Activated T-cell treated with anti-CD3 and anti-CD28 coated beads, Interleukin-2, amount 50 U/mL, for 72 hours (primary cell): Measurements from ENCODE around the gene CHD3. TPM values are rescaled to one million over a fixed set of nuclear protein-coding genes. Genes with fewer than 3 reads are reported as not detected.
"Not testable (repeated sequence)": the region's sequence is repeated elsewhere in the genome, so short reads cannot be mapped to it uniquely, and the experiment has no call there.

Source experiments
- ATAC-seq, 2 donors: fragments of 150-1000 bp; cut with Tn5 transposase; replicated peaks in 1 of 2; 2 replicates each; pipeline ENCODE4 v1.10.0; 2021; ENCODE audit warnings: moderate library complexity in 2 of 2, mild to moderate bottlenecking in 1 of 2
- DNase-seq, 2 donors: peaks; one replicate each; pipeline ENCODE4 v3.0.0; 2021 to 2022; ENCODE audit warnings: mixed read lengths in 1 of 2
- H3K27ac Mint-ChIP-seq: one replicate; pipeline ENCODE4 v1.8.0; 2022; ENCODE audit warnings: mild to moderate bottlenecking, moderate library complexity, mixed read lengths
- H3K27me3 Mint-ChIP-seq: one replicate; pipeline ENCODE4 v1.8.0; 2022; ENCODE audit warnings: low read depth, mixed read lengths
- H3K36me3 Mint-ChIP-seq, 2 donors: one replicate each; pipeline ENCODE4 v1.8.0; 2022; ENCODE audit warnings: mixed read lengths in 2 of 2, mild to moderate bottlenecking in 1 of 2; ENCODE audit not compliant: insufficient read depth in 2 of 2
- H3K4me1 Mint-ChIP-seq: one replicate; pipeline ENCODE4 v1.8.0; 2022; ENCODE audit warnings: low read depth, mixed read lengths
- H3K4me3 Mint-ChIP-seq, 2 donors: one replicate each; pipeline ENCODE4 v1.8.0; 2022; ENCODE audit warnings: mild to moderate bottlenecking in 2 of 2, mixed read lengths in 2 of 2, moderate library complexity in 2 of 2
- H3K9me3 Mint-ChIP-seq, 2 donors: one replicate each; pipeline ENCODE4 v1.8.0; 2022; ENCODE audit warnings: mixed read lengths in 2 of 2
- total RNA-seq, 2 donors: library from RNA; stranded (reverse); gene quantifications; one replicate each; pipeline ENCODE4 v1.2.3, GENCODE V29; 2022

Gene CHD3
- total RNA-seq, 2 donors from 2014 or later: 133 to 140 TPM

GRCh38 chr17:7946441-7946840 is 57.9 kb downstream of the CHD3 start:
- no peak for ATAC-seq
- no peak for DNase-seq
- Mint-ChIP-seq H3K36me3 (peaks cover 4 to 27% of the 10 kb centered on the region in 2 donors), H3K4me3 (no peak overlapping the region), H3K27ac (no peak overlapping the region), H3K27me3 (no peaks in the 10 kb centered on the region), H3K4me1 (peaks cover 6% of the 10 kb centered on the region), H3K9me3 (no peaks in the 10 kb centered on the region)

DNA sequence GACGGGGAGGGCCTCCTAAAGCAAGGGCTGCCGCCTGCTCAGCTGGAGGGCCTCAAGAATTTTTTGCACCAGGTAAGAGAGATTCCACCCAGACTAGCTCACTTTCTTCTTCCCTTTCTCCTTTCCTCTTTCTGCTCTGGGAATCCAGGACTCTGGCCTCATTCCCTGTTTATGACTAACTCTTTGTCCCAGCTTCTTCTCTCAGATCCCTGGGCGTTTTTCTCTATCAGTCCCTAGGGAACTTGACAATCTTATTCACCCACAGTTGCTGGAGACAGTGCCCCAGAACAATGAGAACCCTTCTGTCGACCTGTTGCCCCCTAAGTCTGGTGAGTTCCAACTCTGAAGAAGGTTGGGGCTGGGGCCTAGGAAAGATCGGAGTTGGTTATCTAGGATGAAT is 59.1 kb downstream of the CHD3 start:
- no peak overlapping the region for H3K4me3 Mint-ChIP-seq
- H3K4me1 Mint-ChIP-seq: peaks cover 14% of the 10 kb centered on the region
- H3K9me3 Mint-ChIP-seq: no peaks in the 10 kb centered on the region
- H3K27ac Mint-ChIP-seq: no peak overlapping the region
- peaks cover 4 to 27% of the 10 kb centered on the region in 2 donors for H3K36me3 Mint-ChIP-seq
- DNase-seq (no peak), ATAC-seq (no peak)
- H3K27me3 Mint-ChIP-seq: no peaks in the 10 kb centered on the region

DNA sequence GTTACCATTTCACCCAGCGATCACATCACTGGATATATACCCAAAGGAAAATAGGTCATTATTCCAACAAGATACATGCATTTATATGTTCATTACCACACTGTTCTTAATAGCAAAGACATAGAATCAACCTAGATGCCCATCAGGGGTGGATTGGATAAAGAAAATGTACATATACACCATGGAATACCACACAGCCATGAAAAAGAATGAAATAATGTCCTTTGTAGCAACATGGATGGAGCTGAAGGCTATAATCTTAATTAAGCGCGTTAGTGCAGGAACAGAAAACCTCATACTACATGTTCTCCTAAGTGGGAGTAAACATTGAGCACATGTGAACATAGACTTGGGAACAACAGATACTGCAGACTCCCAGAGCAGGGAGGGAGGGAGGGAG is 62.0 kb downstream of the CHD3 start:
- H3K36me3 Mint-ChIP-seq: peaks cover 4 to 17% of the 10 kb centered on the region in 2 donors
- peaks cover 30% of the 10 kb centered on the region for H3K4me1 Mint-ChIP-seq
- peak overlapping the region in 1 of 2 donors; percentile 21 for H3K4me3 Mint-ChIP-seq
- no peak for ATAC-seq
- no peaks in the 10 kb centered on the region for H3K27me3 Mint-ChIP-seq
- no peak overlapping the region for H3K27ac Mint-ChIP-seq
- no peak for DNase-seq
- no peaks in the 10 kb centered on the region for H3K9me3 Mint-ChIP-seq

DNA sequence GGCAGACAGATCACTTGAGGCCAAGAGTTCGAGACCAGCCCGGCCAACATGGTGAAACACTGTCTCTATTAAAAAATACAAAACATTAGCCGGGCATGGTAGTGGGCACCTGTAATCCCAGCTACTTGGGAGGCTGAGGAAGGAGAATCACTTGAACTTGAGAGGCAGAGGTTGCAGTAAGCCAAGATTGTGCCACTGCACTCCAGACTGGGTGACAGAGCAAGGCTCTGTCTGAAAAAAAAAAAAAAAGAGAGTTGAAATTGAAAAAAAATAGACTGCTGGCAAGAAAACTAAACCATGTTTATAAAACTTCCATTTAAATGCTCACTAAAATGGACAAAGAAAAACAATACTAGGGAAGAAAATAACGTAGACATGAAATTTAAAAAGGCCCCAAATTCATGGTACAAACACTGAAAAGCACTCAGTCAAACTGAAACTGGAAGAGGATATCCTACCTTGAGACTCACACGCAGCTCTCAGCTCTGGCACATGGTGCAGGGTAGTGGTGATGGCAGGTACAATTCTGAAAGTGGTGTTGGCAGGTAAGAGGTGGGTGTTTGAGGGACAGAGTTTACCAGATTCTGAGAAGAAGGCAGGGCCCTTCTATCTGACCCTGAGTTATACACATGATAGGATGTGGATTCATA is 62.7 kb downstream of the CHD3 start:
- Mint-ChIP-seq H3K36me3 (peaks cover 4 to 14% of the 10 kb centered on the region in 2 donors), H3K27ac (peak overlapping the region; percentile 0), H3K27me3 (no peaks in the 10 kb centered on the region), H3K9me3 (no peaks in the 10 kb centered on the region), H3K4me1 (peaks cover 30% of the 10 kb centered on the region), H3K4me3 (peak overlapping the region; percentile 10 to 18)
- peak; percentile 57 to 66 for DNase-seq
- ATAC-seq: peak; percentile 99 to 100

- not testable (repeated sequence) for ATAC-seq, DNase-seq, H3K4me3 Mint-ChIP-seq
Observed at GRCh38 chr17:7953266-7953665, 64.7 kb downstream of the CHD3 start.

DNA sequence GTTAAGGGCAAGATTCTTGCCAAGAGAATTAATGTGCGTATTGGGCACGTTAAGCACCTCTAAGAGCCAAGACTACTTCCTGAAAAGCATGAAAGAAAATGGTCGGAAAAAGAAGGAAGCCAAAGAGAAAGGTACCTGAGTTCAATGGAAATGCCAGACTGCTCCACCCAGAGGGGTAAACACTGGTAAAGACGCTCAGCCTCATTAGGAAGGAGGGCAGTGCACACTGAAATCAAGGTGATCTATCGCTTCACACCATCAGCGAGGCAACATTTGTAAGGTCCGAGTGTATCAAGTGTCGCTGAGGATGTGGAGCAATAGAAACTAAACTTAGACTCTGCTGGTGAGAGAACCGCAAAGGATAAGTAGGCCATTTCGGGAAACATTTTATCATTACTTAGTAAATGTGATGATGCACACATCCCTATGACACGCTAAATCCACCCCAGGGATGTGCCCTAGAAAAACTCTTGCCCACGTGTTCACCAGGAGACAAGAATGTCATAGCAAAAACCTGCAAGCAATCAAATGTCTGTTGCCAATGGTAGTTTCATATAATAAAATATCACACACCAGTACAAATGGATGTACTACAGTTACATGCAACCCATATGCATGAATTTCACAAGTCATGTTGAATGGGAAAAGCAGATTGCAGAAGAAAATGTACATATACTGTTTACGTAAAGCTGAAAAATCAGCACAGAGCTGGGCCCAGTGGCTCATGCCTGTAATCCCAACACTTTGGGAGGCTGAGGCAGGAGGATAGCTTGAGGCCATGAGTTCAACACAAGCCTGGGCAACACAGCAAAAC is 67.0 kb downstream of the CHD3 start:
- H3K4me3 Mint-ChIP-seq: no peak overlapping the region
- H3K36me3 Mint-ChIP-seq: no peaks in the 10 kb centered on the region
- ATAC-seq: no peak
- H3K27ac Mint-ChIP-seq: no peak overlapping the region
- H3K9me3 Mint-ChIP-seq: no peaks in the 10 kb centered on the region
- no peaks in the 10 kb centered on the region for H3K27me3 Mint-ChIP-seq
- DNase-seq: no peak
- peaks cover 30% of the 10 kb centered on the region for H3K4me1 Mint-ChIP-seq

More at GRCh38 chr17:7953266-7953665, 64.7 kb downstream of the CHD3 start:
- not testable (repeated sequence) for H3K9me3 Mint-ChIP-seq, H3K27me3 Mint-ChIP-seq, H3K27ac Mint-ChIP-seq
- Mint-ChIP-seq H3K4me1 (peaks cover 30% of the 10 kb centered on the region), H3K36me3 (peaks cover 0 to 13% of the 10 kb centered on the region in 2 donors)

- no peak for DNase-seq
- no peak overlapping the region for H3K4me3 Mint-ChIP-seq
- no peak for ATAC-seq
- no peak overlapping the region for H3K27ac Mint-ChIP-seq
- no peaks in the 10 kb centered on the region for H3K9me3 Mint-ChIP-seq
- H3K27me3 Mint-ChIP-seq: no peaks in the 10 kb centered on the region
- peaks cover 25% of the 10 kb centered on the region for H3K4me1 Mint-ChIP-seq
- no peaks in the 10 kb centered on the region for H3K36me3 Mint-ChIP-seq
Observed at GRCh38 chr17:7956228-7956965, 67.8 kb downstream of the CHD3 start.

DNA sequence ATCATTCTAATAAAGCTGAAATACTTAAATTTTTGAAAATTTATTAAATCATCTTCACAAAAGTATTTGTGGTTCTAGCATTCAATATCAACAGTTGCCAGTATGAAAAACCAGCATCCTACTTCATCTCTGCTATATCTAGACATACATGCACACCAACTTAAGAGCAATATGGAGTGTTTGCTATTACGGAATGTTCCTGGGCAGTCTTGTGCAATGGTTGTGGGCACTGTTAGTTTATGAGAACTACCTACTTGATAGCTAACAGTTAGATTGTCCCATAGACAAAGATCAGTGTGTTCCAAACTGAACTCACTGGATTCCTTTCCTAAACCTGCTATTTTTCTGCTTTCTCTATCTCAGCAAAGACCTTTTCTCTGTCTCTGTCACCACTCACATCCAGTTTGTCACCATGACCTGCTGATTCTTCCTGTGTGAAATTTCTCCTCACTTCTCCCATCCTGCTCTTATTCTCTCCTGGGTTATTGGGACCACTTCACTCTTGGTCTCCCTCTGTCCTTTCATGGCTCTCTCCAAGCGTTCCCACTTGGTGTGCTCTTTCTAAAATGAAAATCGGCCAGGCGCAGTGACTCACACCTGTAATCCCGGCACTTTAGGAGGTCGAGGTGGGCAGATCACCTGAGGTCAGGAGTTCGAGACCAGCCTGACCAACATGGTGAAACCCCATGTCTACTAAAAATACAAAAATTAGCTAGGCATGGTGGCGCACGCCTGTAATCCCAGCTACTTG is 71.1 kb downstream of the CHD3 start:
- peaks cover 3% of the 10 kb centered on the region for H3K4me1 Mint-ChIP-seq
- no peaks in the 10 kb centered on the region for H3K9me3 Mint-ChIP-seq
- ATAC-seq (no peak), DNase-seq (no peak)
- no peaks in the 10 kb centered on the region for H3K27me3 Mint-ChIP-seq
- H3K4me3 Mint-ChIP-seq: no peak overlapping the region
- H3K27ac Mint-ChIP-seq: no peak overlapping the region
- H3K36me3 Mint-ChIP-seq: no peaks in the 10 kb centered on the region

GRCh38 chr17:7961421-7961820 is 72.8 kb downstream of the CHD3 start:
- no peaks in the 10 kb centered on the region for H3K4me1 Mint-ChIP-seq
- no peaks in the 10 kb centered on the region for H3K27me3 Mint-ChIP-seq
- DNase-seq (no peak), ATAC-seq (no peak)
- H3K36me3 Mint-ChIP-seq: no peaks in the 10 kb centered on the region
- no peaks in the 10 kb centered on the region for H3K9me3 Mint-ChIP-seq
- H3K4me3 Mint-ChIP-seq: no peak overlapping the region
- no peak overlapping the region for H3K27ac Mint-ChIP-seq

Other genes starting within 250 kb of the CHD3 start
- under 1 TPM in 1 of 2 donors, not detected in 1; 0.30 TPM for gene ATP1B2, start 237.9 kb upstream of the CHD3 start, total RNA-seq
- gene TP53, start 201.3 kb upstream of the CHD3 start, total RNA-seq: 100 to 1,000 TPM; 183 to 189 TPM
- 10 to 100 TPM; 19.0 to 26.7 TPM for gene WRAP53, start 200.3 kb upstream of the CHD3 start, total RNA-seq
- not detected for gene EFNB3, start 183.6 kb upstream of the CHD3 start, total RNA-seq
- gene DNAH2, start 171.0 kb upstream of the CHD3 start, total RNA-seq: under 1 TPM; 0.05 to 0.07 TPM
- 10 to 100 TPM; 73.7 to 83.5 TPM for gene KDM6B, start 54.6 kb upstream of the CHD3 start, total RNA-seq
- gene TMEM88, start 33.7 kb upstream of the CHD3 start, total RNA-seq: 1 to 10 TPM; 5.2 to 5.3 TPM
- gene NAA38, start 31.2 kb upstream of the CHD3 start, total RNA-seq: 10 to 100 TPM; 42.7 to 43.5 TPM
- gene CYB5D1, start 30.8 kb upstream of the CHD3 start, total RNA-seq: 10 to 100 TPM in 1 of 2 donors, 1 to 10 TPM in 1; 6.7 to 10.2 TPM
- 1 to 10 TPM; 2.5 to 3.7 TPM for gene RNF227, start 27.5 kb downstream of the CHD3 start, total RNA-seq
- gene KCNAB3, start 41.1 kb downstream of the CHD3 start, total RNA-seq: 10 to 100 TPM; 10.2 to 10.3 TPM
- gene TRAPPC1, start 43.2 kb downstream of the CHD3 start, total RNA-seq: 100 to 1,000 TPM; 139 to 150 TPM
- 10 to 100 TPM; 61.0 to 62.6 TPM for gene CNTROB, start 43.4 kb downstream of the CHD3 start, total RNA-seq
- under 1 TPM in 1 of 2 donors, not detected in 1; 0.34 TPM for gene GUCY2D, start 113.8 kb downstream of the CHD3 start, total RNA-seq
- gene ALOX15B, start 150.3 kb downstream of the CHD3 start, total RNA-seq: under 1 TPM; 0.14 TPM
- gene ALOX12B, start 198.9 kb downstream of the CHD3 start, total RNA-seq: 1 to 10 TPM; 1.3 to 4.1 TPM
- gene ALOXE3, start 229.7 kb downstream of the CHD3 start, total RNA-seq: not detected
- gene HES7, start 235.3 kb downstream of the CHD3 start, total RNA-seq: 1 to 10 TPM; 1.5 to 4.3 TPM